ENCODE measurements around the gene PTPRN2. TPM values are rescaled to one million over a fixed set of nuclear protein-coding genes. Genes with fewer than 3 reads are reported as not detected.

Gene PTPRN2
- total and polyA plus RNA-seq, 7 donors: 0.47 to 0.82 (median 0.51) TPM

DNA sequence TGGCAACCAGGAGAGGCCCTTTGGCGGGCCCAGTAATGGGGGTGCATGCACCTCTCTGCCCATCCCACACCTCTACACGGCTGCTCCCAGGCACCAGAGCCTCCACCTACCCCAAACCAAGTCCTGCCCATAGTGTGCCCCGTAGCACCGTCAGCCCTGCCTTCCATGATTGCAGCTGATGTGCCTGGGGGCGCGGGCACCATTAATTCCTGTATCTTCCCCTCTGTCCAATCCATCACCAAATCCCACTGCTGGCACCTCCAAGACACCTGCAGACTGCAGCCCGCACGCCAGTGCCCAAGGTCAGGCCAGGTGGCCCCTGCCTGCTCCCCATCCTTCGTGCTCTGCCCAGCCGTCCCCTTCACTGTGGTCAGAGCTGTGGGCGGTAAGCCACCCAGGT, 533.0 kb downstream of the PTPRN2 start:
- ATAC-seq (no peak), DNase-seq (no peak)
- no peaks in the 10 kb centered on the region for H3K4me1 ChIP-seq
- intact Hi-C loops (cut with DNase I): no loop called here
- no peaks in the 10 kb centered on the region for H3K27me3 ChIP-seq (ENCODE audit: insufficient read depth in 3 of 3, low read length in 2 of 3)
- TF ChIP-seq, protein P1, sequence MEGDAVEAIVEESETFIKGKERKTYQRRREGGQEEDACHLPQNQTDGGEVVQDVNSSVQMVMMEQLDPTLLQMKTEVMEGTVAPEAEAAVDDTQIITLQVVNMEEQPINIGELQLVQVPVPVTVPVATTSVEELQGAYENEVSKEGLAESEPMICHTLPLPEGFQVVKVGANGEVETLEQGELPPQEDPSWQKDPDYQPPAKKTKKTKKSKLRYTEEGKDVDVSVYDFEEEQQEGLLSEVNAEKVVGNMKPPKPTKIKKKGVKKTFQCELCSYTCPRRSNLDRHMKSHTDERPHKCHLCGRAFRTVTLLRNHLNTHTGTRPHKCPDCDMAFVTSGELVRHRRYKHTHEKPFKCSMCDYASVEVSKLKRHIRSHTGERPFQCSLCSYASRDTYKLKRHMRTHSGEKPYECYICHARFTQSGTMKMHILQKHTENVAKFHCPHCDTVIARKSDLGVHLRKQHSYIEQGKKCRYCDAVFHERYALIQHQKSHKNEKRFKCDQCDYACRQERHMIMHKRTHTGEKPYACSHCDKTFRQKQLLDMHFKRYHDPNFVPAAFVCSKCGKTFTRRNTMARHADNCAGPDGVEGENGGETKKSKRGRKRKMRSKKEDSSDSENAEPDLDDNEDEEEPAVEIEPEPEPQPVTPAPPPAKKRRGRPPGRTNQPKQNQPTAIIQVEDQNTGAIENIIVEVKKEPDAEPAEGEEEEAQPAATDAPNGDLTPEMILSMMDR (IDR thresholded peaks at IDR 0.05): no peak
- H3K9me3 ChIP-seq: no peaks in the 10 kb centered on the region
- WGBS, 3 donors: 89 to 93% (median 90%) methylated on average over 11 of the region's 11 CpGs
- H3K27ac ChIP-seq: no peak overlapping the region
- no peaks in the 10 kb centered on the region for H3K36me3 ChIP-seq (ENCODE audit: insufficient read depth in 1 of 2, low read depth in 1 of 2)
- no peak overlapping the region for H3K4me3 ChIP-seq

DNA sequence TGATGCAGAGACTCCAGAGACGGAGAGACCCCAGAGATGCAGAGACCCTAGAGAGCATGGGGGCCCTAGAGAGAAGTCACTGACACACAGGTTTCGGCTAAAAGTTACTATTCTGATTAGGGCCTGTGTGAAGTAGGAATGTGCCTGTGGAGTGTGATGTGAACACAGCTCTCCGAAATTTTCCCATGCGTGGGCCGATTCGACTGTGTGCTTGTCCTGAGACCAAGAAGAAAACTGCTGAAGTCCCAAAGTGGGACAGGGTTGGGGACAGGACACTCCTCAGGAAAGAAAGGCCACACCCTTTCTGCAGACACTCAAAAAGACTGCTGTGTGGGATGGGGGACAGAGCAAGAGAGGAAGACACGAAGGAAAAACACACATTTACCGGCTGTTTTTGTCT, 533.5 kb downstream of the PTPRN2 start:
- H3K36me3 ChIP-seq (ENCODE audit: insufficient read depth in 1 of 2, low read depth in 1 of 2): no peaks in the 10 kb centered on the region
- H3K27ac ChIP-seq: no peak overlapping the region
- no peak for DNase-seq
- WGBS, 3 donors: 89 to 93% (median 91%) methylated on average over 8 of the region's 8 CpGs
- TF ChIP-seq, protein P1 (IDR thresholded peaks at IDR 0.05): no peak
- no peak for ATAC-seq
- H3K4me3 ChIP-seq: no peak overlapping the region
- H3K4me1 ChIP-seq: no peaks in the 10 kb centered on the region
- no peaks in the 10 kb centered on the region for H3K9me3 ChIP-seq
- intact Hi-C loops (cut with DNase I): no loop called here
- no peaks in the 10 kb centered on the region for H3K27me3 ChIP-seq (ENCODE audit: insufficient read depth in 3 of 3, low read length in 2 of 3)

DNA sequence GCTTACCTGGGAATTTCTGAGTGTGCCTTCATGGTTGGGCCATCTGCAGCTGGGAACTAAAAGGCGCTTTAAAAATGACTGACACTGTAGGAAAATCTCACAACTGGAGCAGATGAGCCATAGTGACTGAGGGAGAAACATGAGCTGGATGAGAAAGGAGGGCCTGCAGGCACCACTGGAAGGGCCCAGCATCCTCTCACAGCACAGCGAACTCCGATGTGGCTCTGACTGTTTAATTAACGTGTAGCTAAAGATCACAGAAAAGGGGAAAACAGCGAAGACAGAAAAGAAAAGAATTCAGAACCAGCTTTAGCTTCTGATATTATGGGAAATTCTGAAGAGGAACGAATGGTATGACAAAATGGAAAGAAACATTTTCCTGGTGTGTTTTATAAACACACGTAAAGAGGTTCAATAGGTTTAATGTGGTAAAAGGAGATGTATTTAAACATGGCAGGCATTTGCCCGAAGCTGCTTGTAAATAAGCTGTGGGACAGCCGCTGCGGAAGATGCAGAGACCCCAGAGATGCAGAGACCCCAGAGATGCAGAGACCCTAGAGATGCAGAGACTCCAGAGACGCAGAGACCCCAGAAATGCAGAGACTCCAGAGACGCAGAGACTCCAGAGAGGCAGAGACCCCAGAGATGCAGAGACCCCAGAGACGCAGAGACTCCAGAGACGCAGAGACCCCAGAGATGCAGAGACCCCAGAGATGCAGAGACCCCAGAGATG, 534.3 kb downstream of the PTPRN2 start:
- 75 to 81% (median 77%) methylated on average over 14 of the region's 14 CpGs for WGBS, 3 donors
- Histone ChIP-seq H3K27me3 (ENCODE audit: insufficient read depth in 3 of 3, low read length in 2 of 3) (no peaks in the 10 kb centered on the region), H3K4me3 (no peak overlapping the region), H3K36me3 (ENCODE audit: insufficient read depth in 1 of 2, low read depth in 1 of 2) (no peaks in the 10 kb centered on the region), H3K27ac (no peak overlapping the region), H3K4me1 (no peaks in the 10 kb centered on the region), H3K9me3 (no peaks in the 10 kb centered on the region)
- intact Hi-C loops (cut with DNase I): no loop called here
- DNase-seq (no peak), ATAC-seq (no peak)
- TF ChIP-seq, protein P1 (IDR thresholded peaks at IDR 0.05): no peak

DNA sequence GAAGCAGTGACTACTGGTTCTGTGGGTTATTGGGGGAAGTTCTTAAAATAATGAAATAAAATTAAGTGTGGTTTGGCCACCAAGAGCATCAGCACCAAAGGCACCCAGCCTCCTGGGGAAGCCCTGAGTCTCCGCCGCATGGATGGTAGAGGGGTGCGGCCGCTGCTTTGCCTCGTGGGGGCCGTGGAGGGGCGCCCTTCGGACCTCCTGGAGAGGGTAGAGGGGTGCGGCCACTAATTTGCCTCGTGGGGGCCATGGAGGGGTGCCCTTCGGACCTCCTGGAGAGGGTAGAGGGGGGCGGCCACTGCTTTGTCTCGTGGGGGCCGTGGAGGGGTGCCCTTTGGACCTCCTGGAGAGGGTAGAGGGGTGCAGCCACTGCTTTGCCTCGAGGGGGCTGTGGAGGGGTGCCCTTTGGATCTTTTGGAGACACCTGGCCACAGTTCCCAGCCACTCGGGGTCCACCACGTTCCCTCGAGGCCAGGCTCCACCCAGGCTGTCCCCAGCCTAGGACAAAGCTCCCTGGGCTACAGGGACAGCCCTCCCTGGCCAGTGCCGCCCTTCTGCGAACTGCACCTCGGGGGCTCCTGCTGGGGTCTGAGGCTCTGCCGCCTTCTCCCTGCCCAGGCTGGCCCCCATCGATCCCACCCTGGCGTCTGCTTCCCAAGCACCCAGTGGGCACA, 535.1 kb downstream of the PTPRN2 start:
- no peak overlapping the region for H3K27ac ChIP-seq
- no peaks in the 10 kb centered on the region for H3K4me1 ChIP-seq
- no peak overlapping the region for H3K4me3 ChIP-seq
- no peaks in the 10 kb centered on the region for H3K36me3 ChIP-seq (ENCODE audit: insufficient read depth in 1 of 2, low read depth in 1 of 2)
- ATAC-seq (no peak), DNase-seq (no peak)
- 86 to 89% (median 87%) methylated on average over 24 of the region's 24 CpGs for WGBS, 3 donors
- H3K9me3 ChIP-seq: no peaks in the 10 kb centered on the region
- no peaks in the 10 kb centered on the region for H3K27me3 ChIP-seq (ENCODE audit: insufficient read depth in 3 of 3, low read length in 2 of 3)
- TF ChIP-seq, protein P1 (IDR thresholded peaks at IDR 0.05): no peak
- intact Hi-C loops (cut with DNase I): no loop called here

Measured in psoas muscle (tissue), 8 donors.